Measurements from ENCODE around the gene ERP44. TPM values are rescaled to one million over a fixed set of nuclear protein-coding genes. Genes with fewer than 3 reads are reported as not detected.

ERP44 gene
- total and polyA plus RNA-seq, 2 donors (not counting 3 experiments of a cell fraction or from before 2014, with no cell fraction given) = 9.9 to 21.4 TPM

DNA sequence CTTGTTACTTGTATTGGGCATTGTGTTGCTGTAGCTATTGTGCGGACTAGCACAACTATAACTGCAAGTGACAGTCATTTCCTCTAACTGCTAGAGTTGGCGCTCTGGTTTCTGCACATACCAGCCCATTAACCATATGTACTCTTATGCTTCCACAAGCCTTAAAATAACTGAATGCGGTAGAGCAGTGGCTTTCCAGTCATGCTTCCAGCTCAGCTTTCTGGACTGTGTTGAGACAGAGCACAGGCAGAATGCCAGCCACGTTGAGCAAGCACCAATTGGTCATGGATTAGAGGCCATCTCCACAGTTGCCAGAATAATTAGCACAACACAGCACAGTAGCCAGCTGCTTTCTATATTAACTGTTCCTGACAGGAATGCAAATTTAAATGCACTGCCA is 12.4 kb upstream of the ERP44 start:
- dilution Hi-C loops (cut with MboI; ENCODE audit: extremely low pct_ligation_motif_present, low sequenced_read_pairs) (no loop called here), intact Hi-C loops (cut with micrococcal nuclease) (no loop called here)
- Histone ChIP-seq H3K9me3 (replicated peaks; ENCODE audit: control insufficient read depth, insufficient read depth, low read length) (no peaks in the 10 kb centered on the region), H3K4me3 (replicated peaks in 1 of 3; ENCODE audit: insufficient read depth in 1 of 3, low read depth in 1 of 3, low read length in 3 of 3) (no peak overlapping the region), H3K36me3 (ENCODE audit: control insufficient read depth in 2 of 2, extremely low read depth in 1 of 2, insufficient read depth in 2 of 2, low read length in 2 of 2) (peaks cover 2 to 6% of the 10 kb centered on the region in 2 experiments), H3K27ac (ENCODE audit: insufficient read depth, low read depth, low read length) (no peak overlapping the region), H3K4me2 (ENCODE audit: insufficient read depth, low read length) (no peak overlapping the region), H3K79me2 (ENCODE audit: control insufficient read depth, insufficient read depth, low read length) (peaks cover 2% of the 10 kb centered on the region), H3K9me1 (replicated peaks; ENCODE audit: control insufficient read depth, extremely low read depth, insufficient read depth, low read length) (no peaks in the 10 kb centered on the region), H2AFZ (ENCODE audit: low read depth, low read length) (no peak overlapping the region), H3K27me3 (ENCODE audit: control insufficient read depth in 2 of 2, insufficient read depth in 2 of 2, low read length in 2 of 2) (no peaks in the 10 kb centered on the region), H3K9ac (replicated peaks; ENCODE audit: extremely low read depth, insufficient read depth, low read length) (no peak overlapping the region), H3K4me1 (ENCODE audit: control insufficient read depth, extremely low read depth, insufficient read depth, low read length) (no peaks in the 10 kb centered on the region), H4K20me1 (replicated peaks; ENCODE audit: control insufficient read depth, extremely low read depth, insufficient read depth, low read length) (no peaks in the 10 kb centered on the region)
- TF ChIP-seq EZH2 (IDR thresholded peaks at IDR 0.05; ENCODE audit: borderline replicate concordance, low read depth, low read length, severe bottlenecking) = no peak
- TF ChIP-seq MYC (IDR thresholded peaks at IDR 0.05; ENCODE audit: low read depth, low read length) = no peak
- TF ChIP-seq, protein P1, sequence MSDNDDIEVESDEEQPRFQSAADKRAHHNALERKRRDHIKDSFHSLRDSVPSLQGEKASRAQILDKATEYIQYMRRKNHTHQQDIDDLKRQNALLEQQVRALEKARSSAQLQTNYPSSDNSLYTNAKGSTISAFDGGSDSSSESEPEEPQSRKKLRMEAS (IDR thresholded peaks at IDR 0.05; ENCODE audit: insufficient read depth, insufficient read length) = no peak
- no peak for TF ChIP-seq FOS (IDR thresholded peaks at IDR 0.05; ENCODE audit: borderline replicate concordance, insufficient read depth, low read length)
- no peak for TF ChIP-seq POLR2AphosphoS5 (IDR thresholded peaks at IDR 0.05; ENCODE audit: insufficient read depth, low read depth, low read length)
- no peak for TF ChIP-seq POLR2A (IDR thresholded peaks at IDR 0.05; ENCODE audit: low read depth, low read length)
- TF ChIP-seq, protein P2, sequence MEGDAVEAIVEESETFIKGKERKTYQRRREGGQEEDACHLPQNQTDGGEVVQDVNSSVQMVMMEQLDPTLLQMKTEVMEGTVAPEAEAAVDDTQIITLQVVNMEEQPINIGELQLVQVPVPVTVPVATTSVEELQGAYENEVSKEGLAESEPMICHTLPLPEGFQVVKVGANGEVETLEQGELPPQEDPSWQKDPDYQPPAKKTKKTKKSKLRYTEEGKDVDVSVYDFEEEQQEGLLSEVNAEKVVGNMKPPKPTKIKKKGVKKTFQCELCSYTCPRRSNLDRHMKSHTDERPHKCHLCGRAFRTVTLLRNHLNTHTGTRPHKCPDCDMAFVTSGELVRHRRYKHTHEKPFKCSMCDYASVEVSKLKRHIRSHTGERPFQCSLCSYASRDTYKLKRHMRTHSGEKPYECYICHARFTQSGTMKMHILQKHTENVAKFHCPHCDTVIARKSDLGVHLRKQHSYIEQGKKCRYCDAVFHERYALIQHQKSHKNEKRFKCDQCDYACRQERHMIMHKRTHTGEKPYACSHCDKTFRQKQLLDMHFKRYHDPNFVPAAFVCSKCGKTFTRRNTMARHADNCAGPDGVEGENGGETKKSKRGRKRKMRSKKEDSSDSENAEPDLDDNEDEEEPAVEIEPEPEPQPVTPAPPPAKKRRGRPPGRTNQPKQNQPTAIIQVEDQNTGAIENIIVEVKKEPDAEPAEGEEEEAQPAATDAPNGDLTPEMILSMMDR (IDR thresholded peaks at IDR 0.05; ENCODE audit: extremely low read depth in 1 of 2, insufficient read depth in 1 of 2, low read depth in 1 of 2, low read length in 2 of 2) = no peak
- no peak for TF ChIP-seq JUN (IDR thresholded peaks at IDR 0.05; ENCODE audit: borderline replicate concordance, insufficient read depth, insufficient read length, low read depth)
- TF ChIP-seq GATA2 (IDR thresholded peaks at IDR 0.05; ENCODE audit: insufficient read depth, insufficient read length, low read depth, low read length) = no peak
- CTCF ChIA-PET = interaction anchor here (1.4 kb wide), 1 partner anchor 9 kb away, joined by 3 read pairs; no protein-coding TSS in a partner anchor
- DNase-seq (ENCODE audit: low read depth, low spot score) (no peak), FAIRE-seq (no peak)
- no TSS peak for BruUV-seq (replicated peaks)
- POLR2A ChIA-PET = no interaction called here

Measured in endothelial cell of umbilical vein (primary cell).